Immature natural killer cell (primary cell): ENCODE data around the gene C4orf50. TPM values are rescaled to one million over a fixed set of nuclear protein-coding genes. Genes with fewer than 3 reads are reported as not detected.
A peak's percentile ranks its signal among the peaks of the same experiment; 100 is the strongest.

Experiments
- DNase-seq, 3 donors: peaks; one replicate each; pipeline ENCODE4 v3.0.0; 2022; ENCODE audit warnings: mixed read lengths in 1 of 3
- H3K27ac Mint-ChIP-seq, 6 donors: one replicate each; pipeline ENCODE4 v1.8.0; 2020; ENCODE audit warnings: mixed read lengths in 6 of 6, mild to moderate bottlenecking in 5 of 6, inconsistent platforms in 4 of 6, moderate library complexity in 3 of 6
- H3K27me3 Mint-ChIP-seq, 3 donors: one replicate each; pipeline ENCODE4 v1.8.0; 2020 to 2021; ENCODE audit warnings: low read depth in 3 of 3, mild to moderate bottlenecking in 3 of 3, mixed read lengths in 3 of 3, moderate library complexity in 3 of 3, inconsistent platforms in 1 of 3
- H3K36me3 Mint-ChIP-seq, 3 donors: one replicate each; pipeline ENCODE4 v1.8.0; 2020; ENCODE audit warnings: mixed read lengths in 3 of 3, inconsistent platforms in 2 of 3, mild to moderate bottlenecking in 2 of 3
- H3K4me1 Mint-ChIP-seq, 2 donors: one replicate each; pipeline ENCODE4 v1.8.0; 2020; ENCODE audit warnings: inconsistent platforms in 2 of 2, mild to moderate bottlenecking in 2 of 2, mixed read lengths in 2 of 2, moderate library complexity in 1 of 2
- H3K4me3 Mint-ChIP-seq, 5 donors: one replicate each; pipeline ENCODE4 v1.8.0; 2020; ENCODE audit warnings: mild to moderate bottlenecking in 5 of 5, mixed read lengths in 5 of 5, inconsistent platforms in 3 of 5, moderate library complexity in 3 of 5
- H3K9me3 Mint-ChIP-seq, 6 donors: one replicate each; pipeline ENCODE4 v1.8.0; 2020; ENCODE audit warnings: mild to moderate bottlenecking in 6 of 6, mixed read lengths in 6 of 6, inconsistent platforms in 4 of 6, moderate library complexity in 3 of 6
- polyA plus RNA-seq, 3 donors: library from polyadenylated mRNA; unstranded; fragments of 300-500 nt; fragmentation: Illumina TruSeq; gene quantifications; one replicate each; pipeline ENCODE4 v1.2.3, GENCODE V29; 2021

C4orf50 gene
- polyA plus RNA-seq, 3 donors from 2014 or later: 0.04 TPM; not detected in 2

GRCh38 chr4:5889002-5889696 lies 129.1 kb downstream of the C4orf50 start:
- Mint-ChIP-seq H3K27ac (no peak overlapping the region), H3K9me3 (peaks cover 0 to 4% (median 0%) of the 10 kb centered on the region in 6 donors), H3K27me3 (peaks cover 10 to 34% (median 33%) of the 10 kb centered on the region in 3 donors), H3K36me3 (no peaks in the 10 kb centered on the region), H3K4me3 (peak overlapping the region in 1 of 5 donors; percentile 18), H3K4me1 (peaks cover 5 to 11% of the 10 kb centered on the region in 2 donors)
- DNase-seq: no peak

GRCh38 chr4:5888222-5889001 lies 129.8 kb downstream of the C4orf50 start:
- H3K9me3 Mint-ChIP-seq: peaks cover 0 to 6% (median 0%) of the 10 kb centered on the region in 6 donors
- DNase-seq: no peak
- H3K4me1 Mint-ChIP-seq: peaks cover 3 to 10% of the 10 kb centered on the region in 2 donors
- H3K27me3 Mint-ChIP-seq: peaks cover 14 to 31% (median 29%) of the 10 kb centered on the region in 3 donors
- no peaks in the 10 kb centered on the region for H3K36me3 Mint-ChIP-seq
- peak overlapping the region in 1 of 5 donors; percentile 18 for H3K4me3 Mint-ChIP-seq
- no peak overlapping the region for H3K27ac Mint-ChIP-seq

GRCh38 chr4:5887361-5888221 lies 130.6 kb downstream of the C4orf50 start:
- no peak overlapping the region for H3K4me3 Mint-ChIP-seq
- no peak for DNase-seq
- no peaks in the 10 kb centered on the region for H3K36me3 Mint-ChIP-seq
- H3K9me3 Mint-ChIP-seq: peaks cover 0 to 6% (median 0%) of the 10 kb centered on the region in 6 donors
- H3K27ac Mint-ChIP-seq: no peak overlapping the region
- H3K27me3 Mint-ChIP-seq: peaks cover 11 to 29% (median 27%) of the 10 kb centered on the region in 3 donors
- peaks cover 0 to 8% of the 10 kb centered on the region in 2 donors for H3K4me1 Mint-ChIP-seq

- Mint-ChIP-seq H3K4me1 (peaks cover 0 to 8% of the 10 kb centered on the region in 2 donors), H3K9me3 (peaks cover 0 to 6% (median 0%) of the 10 kb centered on the region in 6 donors), H3K36me3 (no peaks in the 10 kb centered on the region), H3K27me3 (peaks cover 11 to 28% (median 27%) of the 10 kb centered on the region in 3 donors), H3K27ac (no peak overlapping the region), H3K4me3 (no peak overlapping the region)
- DNase-seq: no peak
Observed at GRCh38 chr4:5887011-5887360, 131.2 kb downstream of the C4orf50 start.

DNA sequence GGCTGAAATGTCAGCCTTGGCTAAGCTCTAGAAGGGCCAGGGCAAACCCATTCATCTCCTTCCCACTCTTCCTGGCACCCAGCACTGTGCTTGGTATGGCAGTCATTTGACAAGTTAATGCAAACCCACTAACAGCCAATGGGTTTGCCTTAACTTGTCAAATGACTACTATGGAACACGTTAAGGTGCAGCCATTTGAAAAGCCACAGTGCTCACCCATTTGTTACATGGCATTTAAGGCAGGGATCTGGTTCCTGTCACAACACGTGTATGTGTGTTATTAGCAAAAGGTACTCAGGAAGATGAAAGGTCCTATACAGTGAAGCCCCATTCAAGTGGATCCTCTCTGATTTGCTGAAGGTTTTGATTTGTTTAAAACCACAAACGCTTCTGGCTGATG lies 132.5 kb downstream of the C4orf50 start:
- Mint-ChIP-seq H3K36me3 (peaks cover 0 to 3% (median 0%) of the 10 kb centered on the region in 3 donors), H3K27ac (no peak overlapping the region), H3K27me3 (peaks cover 15 to 22% (median 17%) of the 10 kb centered on the region in 3 donors), H3K4me1 (peaks cover 0 to 2% of the 10 kb centered on the region in 2 donors), H3K4me3 (no peak overlapping the region), H3K9me3 (peaks cover 0 to 6% (median 0%) of the 10 kb centered on the region in 6 donors)
- no peak for DNase-seq

DNA sequence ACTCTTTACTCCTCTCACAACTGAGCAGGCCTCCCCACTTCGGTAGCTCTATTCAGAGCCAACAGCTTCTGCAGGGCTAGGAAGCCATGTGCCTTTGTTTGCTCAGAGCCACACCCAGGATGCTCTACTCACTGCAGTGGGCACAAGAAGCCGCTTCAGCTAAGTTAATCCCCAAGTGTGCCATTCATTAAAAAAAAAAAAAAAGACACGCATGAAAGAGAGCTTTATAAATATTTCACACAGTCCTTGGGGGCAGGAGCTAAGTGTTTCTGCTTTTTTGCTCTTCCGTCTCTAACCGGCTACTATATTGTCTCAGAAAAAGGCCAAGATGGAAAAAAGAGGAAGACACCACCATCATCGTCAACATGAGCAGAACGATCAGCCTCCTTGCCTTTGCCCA lies 133.4 kb downstream of the C4orf50 start:
- Mint-ChIP-seq H3K27me3 (peaks cover 12 to 20% (median 17%) of the 10 kb centered on the region in 3 donors), H3K4me3 (no peak overlapping the region)

GRCh38 chr4:5883916-5884315 lies 134.3 kb downstream of the C4orf50 start:
- H3K27me3 Mint-ChIP-seq: peaks cover 8 to 16% (median 14%) of the 10 kb centered on the region in 3 donors
- H3K27ac Mint-ChIP-seq: no peak overlapping the region
- H3K36me3 Mint-ChIP-seq: peaks cover 0 to 3% (median 0%) of the 10 kb centered on the region in 3 donors
- no peak for DNase-seq
- peaks cover 0 to 3% (median 0%) of the 10 kb centered on the region in 6 donors for H3K9me3 Mint-ChIP-seq
- H3K4me1 Mint-ChIP-seq: no peaks in the 10 kb centered on the region
- no peak overlapping the region for H3K4me3 Mint-ChIP-seq

More for the DNA sequence above, 133.4 kb downstream of the C4orf50 start:
- H3K36me3 Mint-ChIP-seq: peaks cover 0 to 3% (median 0%) of the 10 kb centered on the region in 3 donors
- DNase-seq: no peak
- H3K4me1 Mint-ChIP-seq: no peaks in the 10 kb centered on the region
- H3K27ac Mint-ChIP-seq: no peak overlapping the region
- peaks cover 0 to 6% (median 0%) of the 10 kb centered on the region in 6 donors for H3K9me3 Mint-ChIP-seq

GRCh38 chr4:5882947-5883346 lies 135.3 kb downstream of the C4orf50 start:
- Mint-ChIP-seq H3K4me1 (no peaks in the 10 kb centered on the region), H3K9me3 (peaks cover 0 to 3% (median 0%) of the 10 kb centered on the region in 6 donors), H3K4me3 (no peak overlapping the region), H3K27ac (no peak overlapping the region), H3K36me3 (peaks cover 0 to 3% (median 0%) of the 10 kb centered on the region in 3 donors), H3K27me3 (peaks cover 8 to 15% (median 13%) of the 10 kb centered on the region in 3 donors)
- no peak for DNase-seq

DNA sequence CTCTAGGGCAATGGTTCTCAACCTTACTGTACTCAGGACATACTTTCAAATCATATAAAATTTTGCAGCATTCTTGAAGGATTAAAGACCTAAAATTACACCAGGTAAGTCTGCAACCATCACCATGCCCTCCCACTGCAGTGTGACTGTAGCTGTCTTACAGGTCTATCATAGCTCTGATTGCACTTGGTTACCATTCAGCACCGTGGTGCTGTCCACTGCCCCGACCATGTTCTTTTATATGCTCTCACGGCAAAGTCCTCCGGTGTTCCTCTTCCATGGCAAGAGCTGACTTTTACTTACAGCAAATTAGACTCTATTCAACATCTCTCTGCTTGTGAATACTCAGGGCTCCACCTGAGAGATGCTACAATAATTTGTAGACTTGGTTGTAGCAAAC lies 136.9 kb downstream of the C4orf50 start:
- no peak for DNase-seq
- no peak overlapping the region for H3K4me3 Mint-ChIP-seq
- H3K4me1 Mint-ChIP-seq: no peaks in the 10 kb centered on the region
- H3K27me3 Mint-ChIP-seq: peaks cover 8 to 15% (median 10%) of the 10 kb centered on the region in 3 donors
- H3K36me3 Mint-ChIP-seq: peaks cover 0 to 3% (median 0%) of the 10 kb centered on the region in 3 donors
- H3K27ac Mint-ChIP-seq: no peak overlapping the region
- H3K9me3 Mint-ChIP-seq: peaks cover 0 to 3% (median 0%) of the 10 kb centered on the region in 6 donors

GRCh38 chr4:5878359-5878758 lies 139.9 kb downstream of the C4orf50 start:
- H3K27me3 Mint-ChIP-seq: peaks cover 5 to 11% (median 7%) of the 10 kb centered on the region in 3 donors
- H3K4me1 Mint-ChIP-seq: no peaks in the 10 kb centered on the region
- H3K36me3 Mint-ChIP-seq: peaks cover 0 to 6% (median 0%) of the 10 kb centered on the region in 3 donors
- no peak overlapping the region for H3K4me3 Mint-ChIP-seq
- no peak overlapping the region for H3K27ac Mint-ChIP-seq
- peaks cover 0 to 2% (median 0%) of the 10 kb centered on the region in 6 donors for H3K9me3 Mint-ChIP-seq
- DNase-seq: no peak

GRCh38 chr4:5877392-5877791 lies 140.8 kb downstream of the C4orf50 start:
- no peak overlapping the region for H3K4me3 Mint-ChIP-seq
- peaks cover 0 to 6% (median 0%) of the 10 kb centered on the region in 3 donors for H3K36me3 Mint-ChIP-seq
- H3K27ac Mint-ChIP-seq: no peak overlapping the region
- DNase-seq: no peak
- no peaks in the 10 kb centered on the region for H3K4me1 Mint-ChIP-seq
- H3K27me3 Mint-ChIP-seq: peaks cover 6 to 13% (median 7%) of the 10 kb centered on the region in 3 donors
- peaks cover 0 to 2% (median 0%) of the 10 kb centered on the region in 6 donors for H3K9me3 Mint-ChIP-seq

DNA sequence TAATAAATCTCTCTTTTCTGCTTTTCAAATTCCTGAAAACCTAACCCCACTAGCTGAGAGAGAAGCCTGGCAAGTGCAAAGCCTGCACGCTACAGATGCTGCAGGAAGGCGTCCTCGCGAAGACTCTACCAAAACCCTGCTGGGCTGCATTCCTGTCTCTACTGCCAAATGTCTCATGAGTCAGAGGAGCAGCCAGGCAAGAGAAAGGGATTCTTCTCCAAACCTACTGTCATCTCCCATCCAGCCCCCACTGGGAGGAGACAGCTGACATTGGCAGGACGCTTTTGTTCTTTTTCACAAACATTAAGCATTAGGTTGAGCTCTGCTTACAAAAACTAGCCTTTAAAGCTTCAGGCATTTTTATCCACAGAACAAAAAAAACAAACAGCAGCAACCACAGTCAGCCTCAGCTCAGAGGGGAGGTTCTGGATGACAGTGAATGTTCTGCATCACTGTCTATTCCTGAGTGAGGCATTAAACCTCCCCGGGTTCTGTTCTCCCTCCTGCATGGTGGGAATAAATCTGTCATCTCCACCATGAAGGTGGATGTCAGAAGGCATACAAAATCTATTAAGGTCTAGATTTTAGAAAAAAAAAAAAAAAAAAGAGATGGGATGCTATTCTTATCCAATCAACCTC lies 143.3 kb downstream of the C4orf50 start:
- Mint-ChIP-seq H3K36me3 (peaks cover 0 to 4% (median 0%) of the 10 kb centered on the region in 3 donors), H3K9me3 (peaks cover 0 to 2% (median 0%) of the 10 kb centered on the region in 6 donors), H3K4me3 (no peak overlapping the region), H3K4me1 (no peaks in the 10 kb centered on the region), H3K27ac (no peak overlapping the region), H3K27me3 (peaks cover 2 to 8% (median 7%) of the 10 kb centered on the region in 3 donors)
- DNase-seq: no peak

DNA sequence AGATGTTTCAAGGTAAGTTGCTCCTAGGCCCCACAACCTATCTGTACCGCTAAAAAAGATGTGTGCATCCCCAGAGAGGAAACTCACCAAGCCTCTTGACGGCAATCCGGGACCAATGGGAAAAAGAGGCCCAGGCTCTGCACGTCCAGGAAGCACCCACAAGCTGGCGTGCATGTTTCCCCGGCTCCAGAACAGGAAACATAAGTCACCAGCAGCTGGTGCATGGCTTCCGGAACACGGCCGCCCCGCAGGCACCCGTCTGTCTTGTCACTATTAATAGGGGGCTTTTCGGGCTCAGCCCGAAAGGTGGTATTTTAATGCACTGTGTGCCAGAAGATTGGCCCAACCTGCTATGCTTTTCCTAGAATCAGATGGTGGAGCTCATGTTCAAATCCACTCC lies 147.5 kb downstream of the C4orf50 start:
- Mint-ChIP-seq H3K4me3 (no peak overlapping the region), H3K9me3 (peaks cover 0 to 2% (median 0%) of the 10 kb centered on the region in 6 donors), H3K27me3 (peaks cover 2 to 12% (median 6%) of the 10 kb centered on the region in 3 donors), H3K27ac (no peak overlapping the region), H3K4me1 (peaks cover 12 to 14% of the 10 kb centered on the region in 2 donors), H3K36me3 (peaks cover 0 to 4% (median 0%) of the 10 kb centered on the region in 3 donors)
- DNase-seq: no peak
